Hepatocyte (in vitro differentiated cells): ENCODE measurements around the gene DAPK2. TPM values are rescaled to one million over a fixed set of nuclear protein-coding genes. Genes with fewer than 3 reads are reported as not detected.

Experiments
- DNase-seq: peaks from one replicate; pipeline ENCODE4 v3.0.0-alpha.2; 2016; ENCODE audit warnings: low spot score
- H2AFZ ChIP-seq: fragments of 200-600 bp; sonication (generic); 2 replicates; pipeline ENCODE4 v1.6.0; 2016; ENCODE audit warnings: antibody characterized with exemption, mild to moderate bottlenecking
- H3K27ac ChIP-seq: fragments of 200-600 bp; sonication (generic); 2 replicates; pipeline ENCODE4 v1.5.1; 2016; ENCODE audit warnings: mild to moderate bottlenecking
- H3K27me3 ChIP-seq: fragments of 200-600 bp; sonication (generic); 2 replicates; pipeline ENCODE4 v1.6.1; 2016
- H3K36me3 ChIP-seq: fragments of 200-600 bp; sonication (generic); replicated peaks from 2 replicates; pipeline ENCODE4 v1.5.1; 2016; ENCODE audit warnings: low read depth; ENCODE audit not compliant: insufficient read depth
- H3K4me1 ChIP-seq: fragments of 200-600 bp; sonication (generic); 2 replicates; pipeline ENCODE4 v1.5.1; 2016; ENCODE audit warnings: mild to moderate bottlenecking, moderate library complexity; ENCODE audit not compliant: insufficient read depth
- H3K4me2 ChIP-seq: fragments of 200-600 bp; sonication (generic); 2 replicates; pipeline ENCODE4 v1.6.0; 2016
- H3K4me3 ChIP-seq: fragments of 200-600 bp; sonication (generic); 2 replicates; pipeline ENCODE4 v1.5.1; 2016; ENCODE audit warnings: mild to moderate bottlenecking
- H3K79me2 ChIP-seq: fragments of 200-600 bp; sonication (generic); 2 replicates; pipeline ENCODE4 v1.6.0; 2017; ENCODE audit warnings: mild to moderate bottlenecking
- H3K9me2 ChIP-seq: fragments of 200-600 bp; sonication (generic); replicated peaks from 2 replicates; pipeline ENCODE4 v1.6.0; 2017; ENCODE audit warnings: mild to moderate bottlenecking; ENCODE audit not compliant: insufficient read depth
- H3K9me3 ChIP-seq: fragments of 200-600 bp; sonication (generic); 2 replicates; pipeline ENCODE4 v1.5.1; 2016; ENCODE audit warnings: low read depth, mild to moderate bottlenecking
- H4K20me1 ChIP-seq: fragments of 200-600 bp; sonication (generic); 2 replicates; pipeline ENCODE4 v1.6.0; 2016; ENCODE audit warnings: mild to moderate bottlenecking; ENCODE audit not compliant: insufficient read depth, poor library complexity, severe bottlenecking
- CTCF ChIP-seq: fragments of 200-600 bp; sonication (generic); IDR thresholded peaks from 2 replicates; pipeline ENCODE4 v1.5.1; 2016; ENCODE audit warnings: antibody characterized with exemption, mild to moderate bottlenecking; ENCODE audit not compliant: poor library complexity
- EZH2 ChIP-seq: fragments of 200-600 bp; sonication (generic); IDR thresholded peaks from 2 replicates; pipeline ENCODE4 v1.6.1; 2016; ENCODE audit warnings: antibody characterized with exemption, mild to moderate bottlenecking, borderline replicate concordance
- EZH2phosphoT487 ChIP-seq: fragments of 200-600 bp; sonication (generic); IDR thresholded peaks from one replicate; pipeline ENCODE4 v1.6.1; 2018; ENCODE audit warnings: antibody characterized with exemption, mild to moderate bottlenecking, low read depth, moderate library complexity; ENCODE audit not compliant: unreplicated experiment, severe bottlenecking
- WGBS: methylation state at CpG from one replicate; pipeline ENCODE4 v1.1.6; 2016; ENCODE audit warnings: low lambda C conversion rate; ENCODE audit errors: missing lambda C conversion rate; 5-methylcytosine and 5-hydroxymethylcytosine counted together
- polyA plus RNA-seq: library from polyadenylated mRNA; unstranded; fragments of >200 nt; fragmentation: Nextera tagmentation; extraction: Ambion mirVana; gene quantifications from 2 replicates; pipeline ENCODE4 v1.2.1, GENCODE V29; 2016
- total RNA-seq: library from RNA; depleted of rRNA; stranded (reverse); fragments of >200 nt; gene quantifications from 2 replicates; pipeline ENCODE4 v1.2.3, GENCODE V29; 2014

The DAPK2 gene
- total and polyA plus RNA-seq, 2 experiments from 2014 or later, result 4.9 to 5.1 TPM

GRCh38 chr15:63915209-63915872 lies 130.9 kb downstream of the DAPK2 start:
- Histone ChIP-seq H3K4me2 (peak overlapping the region; percentile 41), H3K4me1 (peaks cover 21% of the 10 kb centered on the region), H3K9me2 (no peaks in the 10 kb centered on the region), H3K36me3 (no peaks in the 10 kb centered on the region), H3K27ac (peak overlapping the region; percentile 69), H2AFZ (no peak overlapping the region), H3K9me3 (no peaks in the 10 kb centered on the region), H4K20me1 (no peaks in the 10 kb centered on the region), H3K27me3 (no peaks in the 10 kb centered on the region), H3K79me2 (no peaks in the 10 kb centered on the region), H3K4me3 (no peak overlapping the region)
- peak; percentile 40 for DNase-seq
- 81% methylated on average over 3 of the region's 3 CpGs for WGBS
- TF ChIP-seq EZH2phosphoT487 (no peak), CTCF (no peak), EZH2 (no peak)

- H2AFZ ChIP-seq, result no peak overlapping the region
- no peaks in the 10 kb centered on the region for H4K20me1 ChIP-seq
- H3K9me3 ChIP-seq, result no peaks in the 10 kb centered on the region
- H3K9me2 ChIP-seq, result no peaks in the 10 kb centered on the region
- DNase-seq, result no peak
- H3K79me2 ChIP-seq, result no peaks in the 10 kb centered on the region
- peaks cover 33% of the 10 kb centered on the region for H3K4me1 ChIP-seq
- 71% methylated on average over 3 of the region's 3 CpGs for WGBS
- H3K36me3 ChIP-seq, result no peaks in the 10 kb centered on the region
- no peak overlapping the region for H3K4me3 ChIP-seq
- H3K27ac ChIP-seq, result peak overlapping the region; percentile 49
- no peaks in the 10 kb centered on the region for H3K27me3 ChIP-seq
- no peak for TF ChIP-seq CTCF
- no peak overlapping the region for H3K4me2 ChIP-seq
Measured at GRCh38 chr15:63913786-63914315, 132.4 kb downstream of the DAPK2 start.

GRCh38 chr15:63913336-63913735 lies 132.9 kb downstream of the DAPK2 start:
- H3K9me3 ChIP-seq, result no peaks in the 10 kb centered on the region
- no peak for TF ChIP-seq CTCF
- TF ChIP-seq EZH2phosphoT487, result no peak
- TF ChIP-seq EZH2, result no peak
- H3K4me2 ChIP-seq, result no peak overlapping the region
- H3K36me3 ChIP-seq, result no peaks in the 10 kb centered on the region
- H3K4me1 ChIP-seq, result peaks cover 33% of the 10 kb centered on the region
- H4K20me1 ChIP-seq, result no peaks in the 10 kb centered on the region
- no peak overlapping the region for H2AFZ ChIP-seq
- 90% methylated on average over 9 of the region's 9 CpGs for WGBS
- H3K4me3 ChIP-seq, result no peak overlapping the region
- H3K27ac ChIP-seq, result peak overlapping the region; percentile 49
- DNase-seq, result no peak
- no peaks in the 10 kb centered on the region for H3K9me2 ChIP-seq
- H3K79me2 ChIP-seq, result no peaks in the 10 kb centered on the region
- no peaks in the 10 kb centered on the region for H3K27me3 ChIP-seq
